ENCODE data around the gene C16orf86.

- no peak for TF ChIP-seq CTCF (IDR thresholded peaks at IDR 0.05 in 2 of 3, conservative IDR thresholded peaks at IDR 0.05 in 1 of 3; ENCODE audit: borderline replicate concordance in 1 of 3, insufficient read depth in 1 of 3, low read depth in 2 of 3, low read length in 2 of 3)
- TF ChIP-seq SP1 (IDR thresholded peaks at IDR 0.05; ENCODE audit: low read depth): no peak
- no peak for TF ChIP-seq EZH2 (IDR thresholded peaks at IDR 0.05)
- no peak for TF ChIP-seq POLR2AphosphoS5 (IDR thresholded peaks at IDR 0.05; ENCODE audit: low read depth, low read length)
- TF ChIP-seq TCF7L2 (IDR thresholded peaks at IDR 0.05; ENCODE audit: borderline replicate concordance, extremely low read depth, insufficient read depth, insufficient read length): no peak
Measured at GRCh38 chr16:67647681-67648080, 18.9 kb upstream of the C16orf86 start.

Data from HCT116 (cell line).